Mucosa of rectum (tissue), 2 donors: ENCODE data around the gene PROX2.

ENCODE experiments used
- H3K27ac ChIP-seq, 2 donors: one replicate each; pipeline ENCODE4 v1.7.0; 2013; ENCODE audit warnings: inconsistent platforms in 2 of 2, low read depth in 2 of 2, low read length in 2 of 2
- H3K27me3 ChIP-seq, 2 donors: one replicate each; pipeline ENCODE4 v1.7.0; 2013; ENCODE audit warnings: low read length in 2 of 2; ENCODE audit not compliant: control insufficient read depth in 2 of 2, insufficient read depth in 2 of 2
- H3K36me3 ChIP-seq, 2 donors: one replicate each; pipeline ENCODE4 v1.7.0; 2013; ENCODE audit warnings: low read length in 2 of 2; ENCODE audit not compliant: control insufficient read depth in 2 of 2, insufficient read depth in 2 of 2
- H3K4me1 ChIP-seq, 2 donors: one replicate each; pipeline ENCODE4 v1.7.0; 2013; ENCODE audit warnings: low read length in 2 of 2, mild to moderate bottlenecking in 1 of 2; ENCODE audit not compliant: control insufficient read depth in 2 of 2, insufficient read depth in 2 of 2
- H3K4me3 ChIP-seq, 2 donors: one replicate each; pipeline ENCODE4 v1.7.0; 2013; ENCODE audit warnings: low read length in 2 of 2
- H3K9ac ChIP-seq, 2 donors: one replicate each; pipeline ENCODE4 v1.7.0; 2013; ENCODE audit warnings: low read length in 2 of 2, low read depth in 1 of 2, mild to moderate bottlenecking in 1 of 2
- H3K9me3 ChIP-seq, 2 donors: one replicate each; pipeline ENCODE4 v1.7.0; 2013; ENCODE audit warnings: low read length in 2 of 2; ENCODE audit not compliant: control insufficient read depth in 2 of 2
- donor health status: healthy.
- donor health status: Normal muscosa, but diverticular disease.

Gene PROX2

GRCh38 chr14:74882103-74882920 lies 6.4 kb upstream of the PROX2 start:
- Histone ChIP-seq H3K9ac (peak overlapping the region; percentile 84 to 98), H3K9me3 (no peaks in the 10 kb centered on the region), H3K4me1 (peaks cover 15 to 16% of the 10 kb centered on the region in 2 donors), H3K36me3 (peaks cover 3 to 8% of the 10 kb centered on the region in 2 donors), H3K4me3 (peak overlapping the region; percentile 70 to 87), H3K27ac (peak overlapping the region; percentile 96 to 97), H3K27me3 (no peaks in the 10 kb centered on the region)

GRCh38 chr14:74881431-74882102 lies 5.6 kb upstream of the PROX2 start, which contains the start of gene DLST:
Gene DLST (plus strand): TSS chr14:74881916. CDS start chr14:74881954, 38 bp downstream.
- Histone ChIP-seq H3K4me1 (peaks cover 15 to 16% of the 10 kb centered on the region in 2 donors), H3K27ac (peak within 1 kb of the TSS; percentile 96 to 97), H3K9ac (peak within 1 kb of the TSS; percentile 84 to 98), H3K4me3 (peak within 1 kb of the TSS; percentile 70 to 87), H3K9me3 (no peaks in the 10 kb centered on the region), H3K27me3 (no peaks in the 10 kb centered on the region), H3K36me3 (peaks cover 3 to 6% of the 10 kb centered on the region in 2 donors)

- H3K4me3 ChIP-seq: no peak overlapping the region
- peaks cover 10 to 16% of the 10 kb centered on the region in 2 donors for H3K4me1 ChIP-seq
- no peaks in the 10 kb centered on the region for H3K9me3 ChIP-seq
- H3K9ac ChIP-seq: no peak overlapping the region
- H3K27ac ChIP-seq: no peak overlapping the region
- no peaks in the 10 kb centered on the region for H3K36me3 ChIP-seq
- H3K27me3 ChIP-seq: no peaks in the 10 kb centered on the region
These were observed 3.7 kb upstream of the PROX2 start for GRCh38 chr14:74879427-74880182.

GRCh38 chr14:74875204-74875603 lies 741 bp downstream of the PROX2 start:
- no peak overlapping the region for H3K4me3 ChIP-seq
- no peak overlapping the region for H3K27ac ChIP-seq
- H3K36me3 ChIP-seq: no peaks in the 10 kb centered on the region
- no peaks in the 10 kb centered on the region for H3K27me3 ChIP-seq
- no peak overlapping the region for H3K9ac ChIP-seq
- no peaks in the 10 kb centered on the region for H3K9me3 ChIP-seq
- no peaks in the 10 kb centered on the region for H3K4me1 ChIP-seq

GRCh38 chr14:74871819-74872218 lies 4.1 kb downstream of the PROX2 start:
- H3K27ac ChIP-seq: no peak overlapping the region

GRCh38 chr14:74868739-74869138 lies 7.2 kb downstream of the PROX2 start:
- Histone ChIP-seq H3K27ac (no peak overlapping the region), H3K4me1 (no peaks in the 10 kb centered on the region), H3K9ac (no peak overlapping the region), H3K36me3 (no peaks in the 10 kb centered on the region), H3K9me3 (no peaks in the 10 kb centered on the region), H3K4me3 (no peak overlapping the region), H3K27me3 (no peaks in the 10 kb centered on the region)

More at GRCh38 chr14:74871819-74872218, 4.1 kb downstream of the PROX2 start:
- no peak overlapping the region for H3K9ac ChIP-seq
- H3K4me3 ChIP-seq: no peak overlapping the region
- no peaks in the 10 kb centered on the region for H3K36me3 ChIP-seq
- no peaks in the 10 kb centered on the region for H3K4me1 ChIP-seq
- no peaks in the 10 kb centered on the region for H3K9me3 ChIP-seq
- no peaks in the 10 kb centered on the region for H3K27me3 ChIP-seq

GRCh38 chr14:74867673-74868072 lies 8.3 kb downstream of the PROX2 start:
- no peaks in the 10 kb centered on the region for H3K36me3 ChIP-seq
- H3K4me3 ChIP-seq: no peak overlapping the region
- no peak overlapping the region for H3K27ac ChIP-seq
- H3K9ac ChIP-seq: no peak overlapping the region
- no peaks in the 10 kb centered on the region for H3K9me3 ChIP-seq
- H3K4me1 ChIP-seq: no peaks in the 10 kb centered on the region
- H3K27me3 ChIP-seq: no peaks in the 10 kb centered on the region

- no peaks in the 10 kb centered on the region for H3K36me3 ChIP-seq
- no peak overlapping the region for H3K4me3 ChIP-seq
- no peak overlapping the region for H3K27ac ChIP-seq
- no peaks in the 10 kb centered on the region for H3K27me3 ChIP-seq
- no peaks in the 10 kb centered on the region for H3K4me1 ChIP-seq
- H3K9ac ChIP-seq: no peak overlapping the region
- H3K9me3 ChIP-seq: no peaks in the 10 kb centered on the region
These were observed 9.1 kb downstream of the PROX2 start for GRCh38 chr14:74866708-74867389.

- H3K4me3 ChIP-seq: no peak overlapping the region
- no peak overlapping the region for H3K27ac ChIP-seq
- no peaks in the 10 kb centered on the region for H3K36me3 ChIP-seq
- no peak overlapping the region for H3K9ac ChIP-seq
- H3K9me3 ChIP-seq: no peaks in the 10 kb centered on the region
- no peaks in the 10 kb centered on the region for H3K4me1 ChIP-seq
- no peaks in the 10 kb centered on the region for H3K27me3 ChIP-seq
These were observed 10.8 kb downstream of the PROX2 start for GRCh38 chr14:74865156-74865555.
